Breast epithelium (tissue), 3 donors: ENCODE data around the gene ICAM4.

Experiments
- CTCF ChIP-seq, 3 donors: fragments of 450-650 bp; IDR thresholded peaks; one replicate each; pipeline ENCODE4 v1.5.1; 2016 to 2017; ENCODE audit warnings: antibody characterized with exemption in 3 of 3, mild to moderate bottlenecking in 3 of 3, moderate library complexity in 3 of 3
- POLR2AphosphoS5 ChIP-seq, 3 donors: sonication (generic); formaldehyde crosslinking; IDR thresholded peaks; one replicate each; pipeline ENCODE4 v1.6.1; 2017; ENCODE audit warnings: antibody characterized with exemption in 3 of 3

GRCh38 chr19:10262771-10263170 is 24.0 kb upstream of the ICAM4 start:
- TF ChIP-seq CTCF (IDR thresholded peaks at IDR 0.05) = no peak
- no peak for TF ChIP-seq POLR2AphosphoS5 (IDR thresholded peaks at IDR 0.05)
